Measurements from ENCODE around the gene ASB13.
A peak's percentile ranks its signal among the peaks of the same experiment; 100 is the strongest.

The ASB13 gene

DNA sequence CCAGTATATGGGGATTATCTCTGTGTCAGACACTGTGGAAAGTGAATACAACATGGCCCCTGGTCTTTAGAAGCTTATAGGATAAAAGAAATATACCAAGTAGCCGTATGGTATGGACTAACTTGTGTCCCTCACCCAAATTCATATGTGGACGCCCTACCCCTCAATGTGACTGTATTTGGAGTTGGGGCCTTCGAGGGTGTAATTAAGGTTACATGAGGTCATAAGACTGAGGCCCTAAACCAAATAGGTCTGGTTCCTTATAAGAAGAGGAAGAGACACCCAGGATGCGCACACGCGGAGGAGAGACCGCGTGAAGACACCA lies 36.3 kb downstream of the ASB13 start:
- no peak for DNase-seq (ENCODE audit: extremely low read depth, insufficient read length)
- no peaks in the 10 kb centered on the region for H3K36me3 ChIP-seq (ENCODE audit: control insufficient read depth, insufficient read depth, low read length)
- TF ChIP-seq CTCF (IDR thresholded peaks at IDR 0.05; ENCODE audit: insufficient read depth, low read length, poor library complexity, severe bottlenecking) = no peak
- peaks cover 3% of the 10 kb centered on the region for H3K27me3 ChIP-seq (replicated peaks; ENCODE audit: control insufficient read depth, insufficient read depth, low read length)
- no peak overlapping the region for H3K4me3 ChIP-seq (replicated peaks; ENCODE audit: low read depth, low read length)

GRCh38 chr10:5629303-5630111 lies 36.9 kb downstream of the ASB13 start:
- no peak overlapping the region for H3K4me3 ChIP-seq (replicated peaks; ENCODE audit: low read depth, low read length)
- peak; percentile 26 for DNase-seq (ENCODE audit: extremely low read depth, insufficient read length)
- no peaks in the 10 kb centered on the region for H3K36me3 ChIP-seq (ENCODE audit: control insufficient read depth, insufficient read depth, low read length)
- TF ChIP-seq CTCF (IDR thresholded peaks at IDR 0.05; ENCODE audit: insufficient read depth, low read length, poor library complexity, severe bottlenecking) = peak; percentile 97
- peaks cover 3% of the 10 kb centered on the region for H3K27me3 ChIP-seq (replicated peaks; ENCODE audit: control insufficient read depth, insufficient read depth, low read length)

DNA sequence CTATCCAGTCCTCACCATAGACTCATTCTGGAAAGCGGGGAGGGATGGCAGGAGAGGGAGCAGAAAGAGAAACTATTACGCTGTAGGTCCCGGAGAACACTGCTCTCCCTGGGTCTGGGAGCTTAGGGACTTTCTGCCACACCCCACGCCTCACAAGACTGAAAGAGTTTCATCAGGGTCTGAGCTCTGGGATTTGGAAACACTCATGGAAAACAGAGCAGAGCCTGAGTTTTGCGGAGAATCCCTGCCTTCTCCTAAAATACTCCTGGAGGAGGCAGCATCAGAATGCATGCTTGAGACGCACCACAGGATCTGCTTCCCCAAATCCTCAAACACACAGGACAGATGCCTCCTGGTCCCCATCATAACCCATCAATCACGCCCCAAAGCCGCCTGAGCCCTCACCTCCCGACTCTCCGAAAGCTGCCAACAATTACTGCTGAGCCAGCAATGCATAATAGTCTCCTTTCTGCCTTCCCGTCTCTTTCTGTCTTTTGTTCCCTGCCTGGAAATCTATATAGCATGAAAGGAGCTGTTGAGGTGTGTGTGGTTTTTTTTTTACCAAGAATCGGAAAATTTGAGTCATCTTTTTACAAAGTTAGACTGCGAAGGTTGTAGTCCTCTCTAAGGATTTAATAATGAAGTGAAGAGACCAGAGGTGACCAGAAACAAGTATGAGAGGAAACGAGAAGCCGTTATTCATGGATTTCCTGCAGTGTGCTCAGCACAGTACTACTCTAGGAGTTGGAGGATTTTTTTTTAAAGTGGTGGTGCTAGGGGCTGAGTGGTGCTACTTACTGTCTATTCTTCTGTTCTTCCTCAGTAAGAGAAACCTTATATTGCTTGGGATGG lies 37.7 kb downstream of the ASB13 start:
- no peak for TF ChIP-seq CTCF (IDR thresholded peaks at IDR 0.05; ENCODE audit: insufficient read depth, low read length, poor library complexity, severe bottlenecking)
- no peak for DNase-seq (ENCODE audit: extremely low read depth, insufficient read length)
- Histone ChIP-seq H3K4me3 (replicated peaks; ENCODE audit: low read depth, low read length) (no peak overlapping the region), H3K27me3 (replicated peaks; ENCODE audit: control insufficient read depth, insufficient read depth, low read length) (peaks cover 3% of the 10 kb centered on the region), H3K36me3 (ENCODE audit: control insufficient read depth, insufficient read depth, low read length) (no peaks in the 10 kb centered on the region)

GRCh38 chr10:5627486-5628044 lies 38.8 kb downstream of the ASB13 start:
- Histone ChIP-seq H3K4me3 (replicated peaks; ENCODE audit: low read depth, low read length) (no peak overlapping the region), H3K27me3 (replicated peaks; ENCODE audit: control insufficient read depth, insufficient read depth, low read length) (peaks cover 3% of the 10 kb centered on the region), H3K36me3 (ENCODE audit: control insufficient read depth, insufficient read depth, low read length) (no peaks in the 10 kb centered on the region)
- no peak for TF ChIP-seq CTCF (IDR thresholded peaks at IDR 0.05; ENCODE audit: insufficient read depth, low read length, poor library complexity, severe bottlenecking)
- no peak for DNase-seq (ENCODE audit: extremely low read depth, insufficient read length)

GRCh38 chr10:5625992-5626777 lies 40.2 kb downstream of the ASB13 start:
- peaks cover 5% of the 10 kb centered on the region; the same call in 1 of the 2 replicates for H3K27me3 ChIP-seq (replicated peaks; ENCODE audit: control insufficient read depth, insufficient read depth, low read length)
- H3K36me3 ChIP-seq (ENCODE audit: control insufficient read depth, insufficient read depth, low read length) = no peaks in the 10 kb centered on the region
- DNase-seq (ENCODE audit: extremely low read depth, insufficient read length) = no peak
- TF ChIP-seq CTCF (IDR thresholded peaks at IDR 0.05; ENCODE audit: insufficient read depth, low read length, poor library complexity, severe bottlenecking) = no peak
- no peak overlapping the region for H3K4me3 ChIP-seq (replicated peaks; ENCODE audit: low read depth, low read length)

All from GM06990 (cell line).